ENCODE measurements around the gene PTRH1.

- no peak for TF ChIP-seq CTCF (IDR thresholded peaks at IDR 0.05; ENCODE audit: borderline replicate concordance, extremely low read depth, low read length, poor library complexity, severe bottlenecking)
- TF ChIP-seq EZH2 (IDR thresholded peaks at IDR 0.05; ENCODE audit: borderline replicate concordance, low read depth, low read length, severe bottlenecking): no peak
Measured at GRCh38 chr9:127706836-127707241, 8.6 kb downstream of the PTRH1 start, which contains the start of gene CFAP157.
